Spleen (tissue), 13 donors: ENCODE data around the gene MEX3B. TPM values are rescaled to one million over a fixed set of nuclear protein-coding genes. Genes with fewer than 3 reads are reported as not detected.
A peak's percentile ranks its signal among the peaks of the same experiment; 100 is the strongest.

ENCODE experiments used
- DNase-seq: peaks from one replicate; pipeline ENCODE4 v3.0.0-alpha.2; 2020
- H3K27ac ChIP-seq, 8 donors: fragments of 200-600 bp; sonication (generic) in 7 of 8; 1 replicate in 4 of 8; 2 replicates in 4 of 8; pipeline versions ENCODE4 v1.5.0 to v1.8.0; 2016 to 2021; ENCODE audit warnings: inconsistent platforms in 4 of 8, mild to moderate bottlenecking in 4 of 8, moderate library complexity in 1 of 8
- H3K27me3 ChIP-seq, 7 donors: fragments of 200-600 bp; sonication (generic) in 6 of 7; replicated peaks in 1 of 7; 1 replicate in 4 of 7; 2 replicates in 3 of 7; pipeline versions ENCODE4 v1.5.0 to v1.8.0; 2016 to 2021; ENCODE audit warnings: inconsistent platforms in 3 of 7, mild to moderate bottlenecking in 1 of 7
- H3K36me3 ChIP-seq, 6 donors: fragments of 200-600 bp; sonication (generic) in 5 of 6; 1 replicate in 4 of 6; 2 replicates in 2 of 6; pipeline versions ENCODE4 v1.5.0 to v1.8.0; 2016 to 2021; ENCODE audit warnings: inconsistent platforms in 2 of 6
- H3K4me1 ChIP-seq, 6 donors: fragments of 200-600 bp; sonication (generic) in 5 of 6; 1 replicate in 3 of 6; 2 replicates in 3 of 6; pipeline versions ENCODE4 v1.5.0 to v1.8.0; 2016 to 2021; ENCODE audit warnings: inconsistent platforms in 3 of 6
- H3K4me3 ChIP-seq, 8 donors: fragments of 200-600 bp; sonication (generic) in 7 of 8; 1 replicate in 4 of 8; 2 replicates in 4 of 8; pipeline versions ENCODE4 v1.5.0 to v1.8.0; 2016 to 2021; ENCODE audit warnings: inconsistent platforms in 4 of 8, mild to moderate bottlenecking in 4 of 8, moderate library complexity in 2 of 8
- H3K9me3 ChIP-seq, 8 donors: fragments of 200-600 bp; sonication (generic) in 7 of 8; 1 replicate in 4 of 8; 2 replicates in 4 of 8; pipeline versions ENCODE4 v1.5.0 to v1.8.0; 2016 to 2021; ENCODE audit warnings: inconsistent platforms in 4 of 8
- CTCF ChIP-seq, 11 experiments: fragments of 200-600 bp in 7 of 11; fragments of 450-650 bp in 4 of 11; sonication (generic) in 4 of 11; IDR thresholded peaks in 8 of 11; conservative IDR thresholded peaks in 3 of 11; 1 replicate in 7 of 11; 2 replicates in 4 of 11; pipeline versions ENCODE4 v1.4.0 to v1.8.0; 2016 to 2021; ENCODE audit warnings: antibody characterized with exemption in 11 of 11, inconsistent platforms in 4 of 11, mild to moderate bottlenecking in 1 of 11
- POLR2A ChIP-seq, 3 donors: fragments of 450-650 bp; IDR thresholded peaks; one replicate each; pipeline ENCODE4 v1.5.1; 2017; ENCODE audit warnings: antibody characterized with exemption in 3 of 3, mild to moderate bottlenecking in 1 of 3
- POLR2AphosphoS5 ChIP-seq, 3 donors: sonication (generic); formaldehyde crosslinking; IDR thresholded peaks; one replicate each; pipeline ENCODE4 v1.5.1; 2017; ENCODE audit warnings: antibody characterized with exemption in 3 of 3
- WGBS, 5 donors: extraction: QIAGEN DNeasy Blood & Tissue Kit in 3 of 5; methylation state at CpG; one replicate each; pipeline versions ENCODE4 v1.1.5 to v1.1.7; 2013 to 2018; 5-methylcytosine and 5-hydroxymethylcytosine counted together
- intact Hi-C: fragments of 100-400 bp; cut with DNase I; formaldehyde crosslinking; loops from one replicate; pipeline ENCODE4 v1.15.0; 2023; ENCODE audit warnings: low total_unique reads
- long read RNA-seq, 2 donors: transcript quantifications; one replicate each; lab custom pipeline, GENCODE V29; 2026
- polyA plus RNA-seq, 3 donors: library from polyadenylated mRNA; stranded (reverse); fragments of 200-250 nt; gene quantifications; one replicate each; pipeline ENCODE4 v1.2.1, GENCODE V29; 2013
- total RNA-seq, 7 donors: library from RNA; depleted of rRNA in 3 of 7; stranded (reverse); fragments of >200 nt in 3 of 7; fragmentation: NEBNext Ultra II Directional in 4 of 7; extraction: Animal tissue kit (Norgen Biotek cat#: 25700) in 4 of 7; gene quantifications; one replicate each; pipeline versions ENCODE4 v1.1.0 to v1.2.1, GENCODE V29; 2016 to 2021
- donor health status: healthy with polysubstance abuse.
- donor health status: DM: no; HTN: no; CAD: no; lungs with moderate emphysema.
- donor health status: DM: no; HTN: no; CAD: no.
- donor health status: Bipolar disorder and iron deficiency.
- donor health status: healthy.
- donor health status: DM: no; HTN: no; CAD: no.
- donor health status: DM: yes; HTN: yes; CAD: no.

The MEX3B gene
- total RNA-seq: 1 to 10 TPM in 6 of 7 donors, under 1 TPM in 1; 0.95 to 2.1 (median 1.4) TPM
- 1 to 10 TPM in 2 of 3 donors, under 1 TPM in 1; 0.99 to 1.2 (median 1.1) TPM for polyA plus RNA-seq
- long read RNA-seq, donor 1, full-length matches to known transcripts: 19 of 19 reads
- long read RNA-seq, donor 1, partial matches to known transcripts: 0 of 19 reads
- long read RNA-seq, donor 1, other reads (novel, unspliced or antisense): 0 of 19 reads
- long read RNA-seq, donor 2, full-length matches to known transcripts: 16 of 16 reads
- long read RNA-seq, donor 2, partial matches to known transcripts: 0 of 16 reads
- long read RNA-seq, donor 2, other reads (novel, unspliced or antisense): 0 of 16 reads

DNA sequence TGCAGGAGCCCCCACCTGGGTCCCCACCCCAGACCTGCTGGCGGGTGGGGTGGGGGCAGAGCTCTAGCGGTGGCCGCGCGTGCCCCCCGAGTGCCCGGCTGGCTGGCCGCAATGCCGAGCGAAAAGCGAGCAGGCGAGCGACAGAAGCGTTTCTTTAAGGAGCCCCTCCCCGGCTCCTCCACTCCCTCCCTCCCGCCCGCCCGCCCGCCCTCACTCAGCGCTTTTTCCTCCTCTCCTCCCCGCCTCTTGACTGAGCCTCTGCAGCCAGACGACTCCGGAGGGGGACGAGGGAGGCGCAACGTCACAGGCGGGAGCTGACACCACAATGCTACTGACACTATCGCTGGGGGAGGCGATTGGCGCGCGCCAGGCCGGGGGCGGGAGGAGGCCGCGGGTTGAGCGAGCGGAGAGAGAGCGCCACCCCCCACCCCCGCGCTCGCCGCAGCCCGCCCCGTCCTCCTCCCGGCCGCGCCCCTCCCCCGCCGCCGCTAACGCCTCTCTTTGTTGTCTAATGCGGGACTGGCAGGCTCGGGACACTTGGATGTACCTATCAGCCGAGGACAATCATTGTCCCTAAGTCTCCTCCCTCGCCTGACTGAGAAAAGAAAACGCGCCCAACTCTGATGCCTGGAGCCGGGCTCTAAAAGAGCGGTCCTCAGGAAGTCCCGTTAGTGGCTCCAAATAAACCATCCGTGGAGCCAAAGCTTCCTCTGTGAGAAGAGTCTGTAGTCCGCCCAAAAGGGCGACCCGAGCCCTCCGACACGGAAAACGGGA is at the start of gene MEX3B:
MEX3B (minus strand) TSS at position 127 of the 774 bp plus-strand sequence. CDS start 313 bp downstream, outside the sequence.
- Histone ChIP-seq H3K4me3 (peak within 1 kb of the TSS; percentile 74 to 94 (median 82)), H3K36me3 (no peaks in the 10 kb centered on the region), H3K27ac (peak within 1 kb of the TSS; percentile 77 to 94 (median 89)), H3K9me3 (no peaks in the 10 kb centered on the region), H3K27me3 (peaks cover 0 to 47% (median 18%) of the 10 kb centered on the region in 7 donors), H3K4me1 (peaks cover 5 to 48% (median 35%) of the 10 kb centered on the region in 6 donors)
- WGBS, 5 donors: 0 to 2% (median 0%) methylated on average over 12 to 68 of the region's 68 CpGs
- TF ChIP-seq POLR2AphosphoS5 (IDR thresholded peaks at IDR 0.05) (peak; percentile 61 to 83 (median 66)), POLR2A (IDR thresholded peaks at IDR 0.05) (no peak)
- DNase-seq: peak; percentile 94
- intact Hi-C loops: no loop called here

DNA sequence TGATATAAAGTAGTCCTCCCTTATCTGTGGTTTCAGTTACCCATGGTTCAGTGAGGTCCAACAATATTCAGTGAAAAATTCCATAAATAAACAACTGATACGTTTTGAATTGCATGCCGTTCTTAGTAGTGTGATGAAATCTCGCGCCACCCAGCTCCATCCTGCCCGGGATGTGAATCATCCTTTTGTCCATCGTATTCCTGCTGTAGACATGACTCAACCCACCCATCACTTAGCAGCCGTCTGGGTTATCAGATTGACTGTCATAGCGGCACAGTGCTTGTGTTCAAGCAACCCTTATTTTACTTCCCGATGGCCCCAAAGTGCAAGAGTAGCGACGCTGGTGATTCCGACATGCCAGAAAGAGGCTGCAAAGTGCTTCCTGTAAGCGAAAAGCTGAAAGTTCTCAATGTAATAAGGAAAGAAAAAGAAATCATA is 48.0 kb upstream of the MEX3B start:
- 85 to 94% (median 89%) methylated on average over 13 of the region's 13 CpGs for WGBS, 5 donors
- H3K4me1 ChIP-seq: no peaks in the 10 kb centered on the region
- H3K36me3 ChIP-seq: no peaks in the 10 kb centered on the region
- no peak for DNase-seq
- H3K9me3 ChIP-seq: peaks cover 0 to 11% (median 3%) of the 10 kb centered on the region in 8 donors
- H3K27ac ChIP-seq: no peak overlapping the region
- H3K27me3 ChIP-seq: no peaks in the 10 kb centered on the region
- intact Hi-C loops: no loop called here
- no peak for TF ChIP-seq CTCF (IDR thresholded peaks at IDR 0.05 in 8 of 11, conservative IDR thresholded peaks at IDR 0.05 in 3 of 11)
- no peak for TF ChIP-seq POLR2AphosphoS5 (IDR thresholded peaks at IDR 0.05)
- TF ChIP-seq POLR2A (IDR thresholded peaks at IDR 0.05): no peak
- no peak overlapping the region for H3K4me3 ChIP-seq

GRCh38 chr15:82093325-82093724 is 47.5 kb upstream of the MEX3B start:
- Histone ChIP-seq H3K9me3 (peaks cover 0 to 11% (median 3%) of the 10 kb centered on the region in 8 donors), H3K4me1 (no peaks in the 10 kb centered on the region), H3K4me3 (no peak overlapping the region), H3K27me3 (no peaks in the 10 kb centered on the region), H3K36me3 (no peaks in the 10 kb centered on the region), H3K27ac (no peak overlapping the region)
- 80 to 98% (median 89%) methylated on average over 5 of the region's 5 CpGs for WGBS, 5 donors
- no peak for TF ChIP-seq POLR2AphosphoS5 (IDR thresholded peaks at IDR 0.05)
- no peak for DNase-seq
- intact Hi-C loops: no loop called here

GRCh38 chr15:82091636-82092140 is 45.9 kb upstream of the MEX3B start:
- intact Hi-C loops: no loop called here
- no peak for TF ChIP-seq CTCF (IDR thresholded peaks at IDR 0.05 in 8 of 11, conservative IDR thresholded peaks at IDR 0.05 in 3 of 11)
- no peak for TF ChIP-seq POLR2A (IDR thresholded peaks at IDR 0.05)
- no peak for TF ChIP-seq POLR2AphosphoS5 (IDR thresholded peaks at IDR 0.05)

More at GRCh38 chr15:82091636-82092140, 45.9 kb upstream of the MEX3B start:
- H3K4me3 ChIP-seq: no peak overlapping the region
- DNase-seq: peak; percentile 5
- no peaks in the 10 kb centered on the region for H3K4me1 ChIP-seq
- no peak overlapping the region for H3K27ac ChIP-seq
- H3K9me3 ChIP-seq: peaks cover 0 to 11% (median 3%) of the 10 kb centered on the region in 8 donors
- no peaks in the 10 kb centered on the region for H3K36me3 ChIP-seq
- WGBS, 5 donors: 63 to 90% (median 80%) methylated on average over 3 of the region's 3 CpGs
- H3K27me3 ChIP-seq: no peaks in the 10 kb centered on the region
